ENCODE data around the gene PLD5. TPM values are rescaled to one million over a fixed set of nuclear protein-coding genes. Genes with fewer than 3 reads are reported as not detected.

PLD5 gene
- total RNA-seq, 1 experiment from 2014 or later: not detected

- no peaks in the 10 kb centered on the region for H3K36me3 ChIP-seq (ENCODE audit: control insufficient read depth, insufficient read depth, low read length)
- BruUV-seq (replicated peaks): no TSS peak
- TF ChIP-seq REST (IDR thresholded peaks at IDR 0.05; ENCODE audit: insufficient read depth in 1 of 2, low read depth in 2 of 2, low read length in 1 of 2) (no peak), TCF7L2 (IDR thresholded peaks at IDR 0.05; ENCODE audit: low read depth, low read length) (no peak), POLR2AphosphoS5 (IDR thresholded peaks at IDR 0.05; ENCODE audit: low read depth, low read length) (no peak), CTCF (IDR thresholded peaks at IDR 0.05) (no peak), SIN3A (IDR thresholded peaks at IDR 0.05; ENCODE audit: borderline replicate concordance, insufficient read depth, low read depth, low read length) (no peak)
- in situ Hi-C loops (cut with HindIII; ENCODE audit: low pct_unique_long_range_greater_than_20kb, low sequenced_read_pairs) (no loop called here), intact Hi-C loops (cut with micrococcal nuclease; ENCODE audit: unreplicated experiment) (loop anchor here (10.0 kb wide), 1 partner anchor 428 kb away; no protein-coding TSS in a partner anchor)
- DNase-seq (ENCODE audit: low read depth, low spot score) (no peak), ATAC-seq (no peak)
- H3K4me3 ChIP-seq (ENCODE audit: low read depth in 2 of 2, low read length in 2 of 2): no peak overlapping the region
- CTCF ChIA-PET: no interaction called here
- H3K27me3 ChIP-seq (ENCODE audit: control insufficient read depth, insufficient read depth, low read length): no peaks in the 10 kb centered on the region
- H3K4me1 ChIP-seq (ENCODE audit: control insufficient read depth, insufficient read depth, low read length): peaks cover 2% of the 10 kb centered on the region
- no peak overlapping the region for H3K27ac ChIP-seq (ENCODE audit: low read length)
- H3K9me3 ChIP-seq (ENCODE audit: control insufficient read depth, insufficient read depth, low read depth, low read length): no peaks in the 10 kb centered on the region
- POLR2A ChIA-PET: no interaction called here
These were observed 71.9 kb downstream of the PLD5 start for GRCh38 chr1:242452573-242452972.

DNA sequence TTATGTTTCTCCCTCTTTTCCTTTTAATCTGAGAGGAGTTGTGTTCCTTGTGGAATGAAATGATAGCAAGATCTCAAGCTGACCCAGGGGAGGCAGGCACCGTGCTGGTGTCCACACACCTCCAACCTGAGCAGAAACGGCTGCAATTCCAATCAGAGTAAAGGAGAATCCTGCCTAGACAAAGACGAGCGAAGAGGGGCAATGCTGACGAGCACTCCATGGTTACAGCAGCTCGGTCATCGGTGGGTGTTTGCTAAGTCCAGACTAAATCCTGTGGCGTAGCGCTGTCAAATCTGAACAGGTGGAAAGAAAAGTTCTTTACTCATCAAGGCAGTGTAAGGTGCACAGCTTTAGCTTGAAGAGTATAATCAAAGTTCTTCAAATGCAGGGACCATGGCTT lies 74.8 kb downstream of the PLD5 start:
- H3K9me3 ChIP-seq (ENCODE audit: control insufficient read depth, insufficient read depth, low read depth, low read length): no peaks in the 10 kb centered on the region
- peaks cover 2% of the 10 kb centered on the region for H3K4me1 ChIP-seq (ENCODE audit: control insufficient read depth, insufficient read depth, low read length)
- TF ChIP-seq TCF7L2 (IDR thresholded peaks at IDR 0.05; ENCODE audit: low read depth, low read length): no peak
- no peak for TF ChIP-seq SIN3A (IDR thresholded peaks at IDR 0.05; ENCODE audit: borderline replicate concordance, insufficient read depth, low read depth, low read length)
- TF ChIP-seq POLR2AphosphoS5 (IDR thresholded peaks at IDR 0.05; ENCODE audit: low read depth, low read length): no peak
- H3K27me3 ChIP-seq (ENCODE audit: control insufficient read depth, insufficient read depth, low read length): no peaks in the 10 kb centered on the region
- H3K36me3 ChIP-seq (ENCODE audit: control insufficient read depth, insufficient read depth, low read length): no peaks in the 10 kb centered on the region
- DNase-seq (ENCODE audit: low read depth, low spot score): no peak
- H3K27ac ChIP-seq (ENCODE audit: low read length): no peak overlapping the region
- CTCF ChIA-PET: interaction anchor here (0.5 kb wide), 2 partner anchors 321 to 420 kb away, joined by 3 to 4 read pairs; no protein-coding TSS in a partner anchor
- intact Hi-C loops (cut with micrococcal nuclease; ENCODE audit: unreplicated experiment) (loop anchor here (10.0 kb wide), 1 partner anchor 425 kb away; no protein-coding TSS in a partner anchor), in situ Hi-C loops (cut with HindIII; ENCODE audit: low pct_unique_long_range_greater_than_20kb, low sequenced_read_pairs) (no loop called here)
- no peak overlapping the region for H3K4me3 ChIP-seq (ENCODE audit: low read depth in 2 of 2, low read length in 2 of 2)
- POLR2A ChIA-PET: no interaction called here
- BruUV-seq (replicated peaks): no TSS peak
- no peak for ATAC-seq

- no peaks in the 10 kb centered on the region for H3K27me3 ChIP-seq (ENCODE audit: control insufficient read depth, insufficient read depth, low read length)
- in situ Hi-C loops (cut with HindIII; ENCODE audit: low pct_unique_long_range_greater_than_20kb, low sequenced_read_pairs): no loop called here
These were observed 75.4 kb downstream of the PLD5 start for GRCh38 chr1:242448910-242449645.

More at GRCh38 chr1:242448910-242449645, 75.4 kb downstream of the PLD5 start:
- ChIA-PET CTCF (interaction anchor here (0.5 kb wide), 2 partner anchors 321 to 419 kb away, joined by 3 to 4 read pairs; no protein-coding TSS in a partner anchor), POLR2A (no interaction called here)
- H3K4me1 ChIP-seq (ENCODE audit: control insufficient read depth, insufficient read depth, low read length): peaks cover 2% of the 10 kb centered on the region
- BruUV-seq (replicated peaks): no TSS peak
- ATAC-seq (no peak), DNase-seq (ENCODE audit: low read depth, low spot score) (no peak)
- intact Hi-C loops (cut with micrococcal nuclease; ENCODE audit: unreplicated experiment): no loop called here
- no peak overlapping the region for H3K27ac ChIP-seq (ENCODE audit: low read length)
- H3K9me3 ChIP-seq (ENCODE audit: control insufficient read depth, insufficient read depth, low read depth, low read length): no peaks in the 10 kb centered on the region
- no peaks in the 10 kb centered on the region for H3K36me3 ChIP-seq (ENCODE audit: control insufficient read depth, insufficient read depth, low read length)
- TF ChIP-seq CTCF (IDR thresholded peaks at IDR 0.05): no peak
- no peak for TF ChIP-seq REST (IDR thresholded peaks at IDR 0.05; ENCODE audit: insufficient read depth in 1 of 2, low read depth in 2 of 2, low read length in 1 of 2)
- TF ChIP-seq POLR2AphosphoS5 (IDR thresholded peaks at IDR 0.05; ENCODE audit: low read depth, low read length): no peak
- no peak for TF ChIP-seq TCF7L2 (IDR thresholded peaks at IDR 0.05; ENCODE audit: low read depth, low read length)
- TF ChIP-seq SIN3A (IDR thresholded peaks at IDR 0.05; ENCODE audit: borderline replicate concordance, insufficient read depth, low read depth, low read length): no peak
- no peak overlapping the region for H3K4me3 ChIP-seq (ENCODE audit: low read depth in 2 of 2, low read length in 2 of 2)

All from Panc1 (cell line).